PC-3 (cell line): ENCODE results near the gene CRELD1.
"Not testable (repeated sequence)": the region's sequence is repeated elsewhere in the genome, so short reads cannot be mapped to it uniquely, and the experiment has no call there.

ENCODE experiments used
- EZH2 ChIP-seq: fragments of 300-600 bp; sonication (generic); IDR thresholded peaks from one replicate; pipeline ENCODE4 v1.6.1; 2017; ENCODE audit warnings: antibody characterized with exemption, mild to moderate bottlenecking, low read length; ENCODE audit not compliant: unreplicated experiment
- EZH2phosphoT487 ChIP-seq: fragments of 300-600 bp; sonication (generic); IDR thresholded peaks from 2 replicates; pipeline ENCODE4 v1.6.1; 2018; ENCODE audit warnings: mild to moderate bottlenecking, antibody characterized with exemption, low read length, borderline replicate concordance
- TF ChIP-seq, protein P1 (sequence below): fragments of 300-600 bp; sonication (generic); conservative IDR thresholded peaks from 2 replicates; pipeline ENCODE4 v1.5.1; 2017; ENCODE audit warnings: antibody characterized with exemption, low read depth, mild to moderate bottlenecking, low read length

DNA sequence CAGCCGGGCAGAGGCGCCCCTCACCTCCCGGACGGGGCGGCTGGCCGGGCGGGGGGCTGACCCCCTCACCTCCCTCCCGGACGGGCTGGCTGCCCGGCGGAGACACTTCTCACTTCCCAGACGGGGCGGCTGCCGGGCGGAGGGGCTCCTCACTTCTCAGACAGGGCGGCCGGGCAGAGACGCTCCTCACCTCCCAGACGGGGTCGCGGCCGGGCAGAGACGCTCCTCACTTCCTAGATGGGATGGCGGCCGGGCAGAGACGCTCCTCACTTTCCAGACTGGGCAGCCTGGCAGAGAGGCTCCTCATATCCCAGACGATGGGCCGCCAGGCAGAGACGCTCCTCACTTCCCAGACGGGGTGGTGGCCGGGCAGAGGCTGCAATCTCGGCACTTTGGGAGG lies 6.3 kb downstream of the CRELD1 start:
- TF ChIP-seq, protein P1, sequence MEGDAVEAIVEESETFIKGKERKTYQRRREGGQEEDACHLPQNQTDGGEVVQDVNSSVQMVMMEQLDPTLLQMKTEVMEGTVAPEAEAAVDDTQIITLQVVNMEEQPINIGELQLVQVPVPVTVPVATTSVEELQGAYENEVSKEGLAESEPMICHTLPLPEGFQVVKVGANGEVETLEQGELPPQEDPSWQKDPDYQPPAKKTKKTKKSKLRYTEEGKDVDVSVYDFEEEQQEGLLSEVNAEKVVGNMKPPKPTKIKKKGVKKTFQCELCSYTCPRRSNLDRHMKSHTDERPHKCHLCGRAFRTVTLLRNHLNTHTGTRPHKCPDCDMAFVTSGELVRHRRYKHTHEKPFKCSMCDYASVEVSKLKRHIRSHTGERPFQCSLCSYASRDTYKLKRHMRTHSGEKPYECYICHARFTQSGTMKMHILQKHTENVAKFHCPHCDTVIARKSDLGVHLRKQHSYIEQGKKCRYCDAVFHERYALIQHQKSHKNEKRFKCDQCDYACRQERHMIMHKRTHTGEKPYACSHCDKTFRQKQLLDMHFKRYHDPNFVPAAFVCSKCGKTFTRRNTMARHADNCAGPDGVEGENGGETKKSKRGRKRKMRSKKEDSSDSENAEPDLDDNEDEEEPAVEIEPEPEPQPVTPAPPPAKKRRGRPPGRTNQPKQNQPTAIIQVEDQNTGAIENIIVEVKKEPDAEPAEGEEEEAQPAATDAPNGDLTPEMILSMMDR, result not testable (repeated sequence)
- TF ChIP-seq EZH2, EZH2phosphoT487: not testable (repeated sequence)
